ENCODE results near the gene GPNMB. TPM values are rescaled to one million over a fixed set of nuclear protein-coding genes. Genes with fewer than 3 reads are reported as not detected.

GPNMB gene
- total RNA-seq, 2 donors from 2014 or later: 12.8 to 43.3 TPM

- Histone ChIP-seq H3K9ac (ENCODE audit: low read depth in 2 of 2, low read length in 2 of 2) (no peak overlapping the region), H3K27ac (no peak overlapping the region), H3K9me3 (no peaks in the 10 kb centered on the region), H3K27me3 (no peaks in the 10 kb centered on the region), H3K36me3 (no peaks in the 10 kb centered on the region), H3K4me3 (no peak overlapping the region), H3K4me1 (no peaks in the 10 kb centered on the region)
- intact Hi-C loops (cut with DNase I): no loop called here
- no peak for TF ChIP-seq CTCF (IDR thresholded peaks at IDR 0.05)
- DNase-seq: no peak
These were observed 18.4 kb downstream of the GPNMB start for GRCh38 chr7:23264916-23265458.

GRCh38 chr7:23266918-23267317, 20.3 kb downstream of the GPNMB start:
- Histone ChIP-seq H3K36me3 (no peaks in the 10 kb centered on the region), H3K27me3 (no peaks in the 10 kb centered on the region), H3K9ac (ENCODE audit: low read depth in 2 of 2, low read length in 2 of 2) (no peak overlapping the region), H3K4me1 (no peaks in the 10 kb centered on the region), H3K27ac (no peak overlapping the region), H3K4me3 (no peak overlapping the region), H3K9me3 (no peaks in the 10 kb centered on the region)
- intact Hi-C loops (cut with DNase I): no loop called here
- DNase-seq: no peak
- no peak for TF ChIP-seq CTCF (IDR thresholded peaks at IDR 0.05)

GRCh38 chr7:23267357-23267756, 20.8 kb downstream of the GPNMB start:
- no peak for DNase-seq
- no peaks in the 10 kb centered on the region for H3K27me3 ChIP-seq
- no peaks in the 10 kb centered on the region for H3K36me3 ChIP-seq
- TF ChIP-seq CTCF (IDR thresholded peaks at IDR 0.05): no peak
- no peak overlapping the region for H3K4me3 ChIP-seq
- H3K9me3 ChIP-seq: no peaks in the 10 kb centered on the region
- H3K27ac ChIP-seq: no peak overlapping the region
- H3K4me1 ChIP-seq: no peaks in the 10 kb centered on the region
- intact Hi-C loops (cut with DNase I): no loop called here
- H3K9ac ChIP-seq (ENCODE audit: low read depth in 2 of 2, low read length in 2 of 2): no peak overlapping the region

GRCh38 chr7:23268167-23268566, 21.6 kb downstream of the GPNMB start:
- Histone ChIP-seq H3K36me3 (no peaks in the 10 kb centered on the region), H3K4me1 (no peaks in the 10 kb centered on the region)
- no peak for DNase-seq

GRCh38 chr7:23268746-23269145, 22.2 kb downstream of the GPNMB start:
- Histone ChIP-seq H3K9me3 (no peaks in the 10 kb centered on the region), H3K27me3 (no peaks in the 10 kb centered on the region), H3K4me1 (no peaks in the 10 kb centered on the region), H3K4me3 (no peak overlapping the region), H3K36me3 (no peaks in the 10 kb centered on the region), H3K27ac (no peak overlapping the region), H3K9ac (ENCODE audit: low read depth in 2 of 2, low read length in 2 of 2) (no peak overlapping the region)
- intact Hi-C loops (cut with DNase I): no loop called here
- no peak for TF ChIP-seq CTCF (IDR thresholded peaks at IDR 0.05)
- no peak for DNase-seq

More at GRCh38 chr7:23268167-23268566, 21.6 kb downstream of the GPNMB start:
- H3K9me3 ChIP-seq: no peaks in the 10 kb centered on the region
- H3K27ac ChIP-seq: no peak overlapping the region
- no peak overlapping the region for H3K4me3 ChIP-seq
- no peak overlapping the region for H3K9ac ChIP-seq (ENCODE audit: low read depth in 2 of 2, low read length in 2 of 2)
- TF ChIP-seq CTCF (IDR thresholded peaks at IDR 0.05): no peak
- intact Hi-C loops (cut with DNase I): no loop called here
- H3K27me3 ChIP-seq: no peaks in the 10 kb centered on the region
